Endothelial cell of umbilical vein (primary cell): ENCODE data around the gene PPARD. TPM values are rescaled to one million over a fixed set of nuclear protein-coding genes. Genes with fewer than 3 reads are reported as not detected.

Experiments
- BruUV-seq: library from RNA; stranded (reverse); fragments of 400-500 nt; replicated peaks from 2 replicates; lab custom pipeline; 2021; lab: Mats Ljungman, UMichigan
- CTCF ChIA-PET: fragments of 300-600, 350-600 bp; sonication (Branson Sonifier 250); formaldehyde crosslinking; loops from one replicate; lab custom pipeline; 2021; ENCODE audit warnings: antibody characterized with exemption, inconsistent platforms; lab: Charles Lee
- POLR2A ChIA-PET: fragments of 300-600, 350-600 bp; sonication (Branson Sonifier 250); formaldehyde crosslinking; loops from one replicate; lab custom pipeline; 2021; ENCODE audit warnings: antibody characterized with exemption, inconsistent platforms; lab: Charles Lee
- DNase-seq: peaks from one replicate; pipeline ENCODE4 v3.0.0-alpha.2; 2011; ENCODE audit warnings: low read depth, low spot score
- FAIRE-seq: peaks from 2 replicates; lab custom pipeline; 2011; peaks lifted over from hg19 to GRCh38; lab: Jason Lieb, UNC
- H2AFZ ChIP-seq: 2 replicates; pipeline ENCODE4 v1.6.0; 2012; ENCODE audit warnings: low read depth, low read length, control low read depth, inconsistent platforms
- H3K27ac ChIP-seq: 2 replicates; pipeline ENCODE4 v1.5.1; 2011; ENCODE audit warnings: low read depth, mild to moderate bottlenecking, control low read depth, low read length, moderate library complexity; ENCODE audit not compliant: insufficient read depth
- H3K27me3 ChIP-seq, 2 experiments: 2 replicates each; pipeline versions ENCODE4 v1.6.0 to v1.6.1; 2011; ENCODE audit warnings: low read length in 2 of 2, mixed read lengths in 1 of 2; ENCODE audit not compliant: control insufficient read depth in 2 of 2, insufficient read depth in 2 of 2
- H3K36me3 ChIP-seq, 2 experiments: 2 replicates in 1 of 2; 3 replicates in 1 of 2; pipeline ENCODE4 v1.5.1; 2011; ENCODE audit warnings: low read length in 2 of 2, mild to moderate bottlenecking in 1 of 2, moderate library complexity in 1 of 2; ENCODE audit not compliant: control insufficient read depth in 2 of 2, insufficient read depth in 2 of 2; ENCODE audit errors: extremely low read depth in 1 of 2
- H3K4me1 ChIP-seq: 3 replicates; pipeline ENCODE4 v1.5.1; 2011; ENCODE audit warnings: mild to moderate bottlenecking, low read length; ENCODE audit not compliant: control insufficient read depth, insufficient read depth; ENCODE audit errors: extremely low read depth
- H3K4me2 ChIP-seq: 2 replicates; pipeline ENCODE4 v1.6.1; 2011; ENCODE audit warnings: low read length, control low read depth, mixed read lengths; ENCODE audit not compliant: insufficient read depth
- H3K4me3 ChIP-seq, 3 experiments: fragments of 200-600 bp in 1 of 3; sonication (generic), shearing (Covaris generic) in 1 of 3; replicated peaks in 1 of 3; 2 replicates each; pipeline ENCODE4 v1.5.1; 2011 to 2016; ENCODE audit warnings: control low read depth in 3 of 3, low read length in 3 of 3, mild to moderate bottlenecking in 2 of 3, inconsistent platforms in 1 of 3, low read depth in 1 of 3, moderate library complexity in 1 of 3; ENCODE audit not compliant: insufficient read depth in 1 of 3
- H3K79me2 ChIP-seq: 2 replicates; pipeline ENCODE4 v1.6.0; 2012; ENCODE audit warnings: low read length, inconsistent platforms; ENCODE audit not compliant: control insufficient read depth, insufficient read depth
- H3K9ac ChIP-seq: replicated peaks from 2 replicates; pipeline ENCODE3; 2011; ENCODE audit warnings: low read length, control low read depth; ENCODE audit not compliant: insufficient read depth; ENCODE audit errors: extremely low read depth
- H3K9me1 ChIP-seq: replicated peaks from 3 replicates; pipeline ENCODE4 v1.6.0; 2011; ENCODE audit warnings: mild to moderate bottlenecking, low read length; ENCODE audit not compliant: control insufficient read depth, insufficient read depth; ENCODE audit errors: extremely low read depth
- H3K9me3 ChIP-seq: replicated peaks from 2 replicates; pipeline ENCODE4 v1.5.1; 2012; ENCODE audit warnings: low read length, inconsistent platforms; ENCODE audit not compliant: control insufficient read depth, insufficient read depth
- H4K20me1 ChIP-seq: replicated peaks from 2 replicates; pipeline ENCODE3; 2011; ENCODE audit warnings: mild to moderate bottlenecking, low read length; ENCODE audit not compliant: control insufficient read depth, insufficient read depth; ENCODE audit errors: extremely low read depth
- CTCF ChIP-seq, 2 donors: IDR thresholded peaks; 1 replicate in 1 of 2; 2 replicates in 1 of 2; pipeline ENCODE4 v1.5.1; 2011; ENCODE audit warnings: low read length in 2 of 2, mild to moderate bottlenecking in 2 of 2, moderate library complexity in 2 of 2, control low read depth in 1 of 2, inconsistent platforms in 1 of 2, low read depth in 1 of 2; ENCODE audit not compliant: insufficient read depth in 1 of 2; ENCODE audit errors: extremely low read depth in 1 of 2
- EZH2 ChIP-seq: IDR thresholded peaks from 2 replicates; pipeline ENCODE4 v1.6.1; 2012; ENCODE audit warnings: borderline replicate concordance, low read depth, mild to moderate bottlenecking, moderate library complexity, low read length, inconsistent platforms; ENCODE audit not compliant: severe bottlenecking
- FOS ChIP-seq: IDR thresholded peaks from 2 replicates; pipeline ENCODE4 v1.6.1; 2011; ENCODE audit warnings: mild to moderate bottlenecking, low read length, moderate library complexity, borderline replicate concordance; ENCODE audit not compliant: insufficient read depth
- GATA2 ChIP-seq: IDR thresholded peaks from 2 replicates; pipeline ENCODE4 v1.7.0; 2011; ENCODE audit warnings: low read depth, mild to moderate bottlenecking, moderate library complexity, mixed read lengths, low read length; ENCODE audit not compliant: insufficient read length, insufficient read depth
- JUN ChIP-seq: IDR thresholded peaks from 2 replicates; pipeline ENCODE4 v1.6.1; 2011; ENCODE audit warnings: borderline replicate concordance, low read depth; ENCODE audit not compliant: insufficient read length, insufficient read depth
- MAX ChIP-seq: IDR thresholded peaks from 2 replicates; pipeline ENCODE4 v1.6.1; 2011; ENCODE audit not compliant: insufficient read depth, insufficient read length
- MYC ChIP-seq: IDR thresholded peaks from one replicate; pipeline ENCODE4 v1.6.1; 2011; ENCODE audit warnings: mild to moderate bottlenecking, low read depth, low read length
- POLR2A ChIP-seq: IDR thresholded peaks from 2 replicates; pipeline ENCODE4 v1.6.1; 2012; ENCODE audit warnings: low read depth, mild to moderate bottlenecking, control low read depth, low read length
- POLR2AphosphoS5 ChIP-seq: IDR thresholded peaks from 2 replicates; pipeline ENCODE4 v1.6.1; 2012; ENCODE audit warnings: low read depth, mild to moderate bottlenecking, control low read depth, low read length, moderate library complexity; ENCODE audit not compliant: insufficient read depth
- dilution Hi-C: fragments of 300-500 bp; cut with MboI; formaldehyde crosslinking; loops from one replicate; pipeline ENCODE4 v1.15.0; 2019; ENCODE audit warnings: low sequenced_read_pairs; ENCODE audit not compliant: extremely low pct_ligation_motif_present
- intact Hi-C: fragments of 100-400 bp; cut with micrococcal nuclease; formaldehyde crosslinking; loops from one replicate; pipeline ENCODE4 v1.10.0; 2022
- polyA plus RNA-seq, 4 experiments: library from polyadenylated mRNA; depleted of rRNA in 3 of 4; stranded (reverse) in 3 of 4; unstranded in 1 of 4; fragments of >200 nt; gene quantifications; 2 replicates each; pipeline versions ENCODE4 v1.2.1 to v1.2.3, GENCODE V29; 2011 to 2012; ENCODE audit warnings: missing spikeins in 1 of 4
- total RNA-seq: library from RNA; stranded (reverse); gene quantifications from 2 replicates; pipeline ENCODE4 v1.2.3, GENCODE V29; 2021

Gene PPARD
- total and polyA plus RNA-seq, 2 donors (not counting 3 experiments of a cell fraction or from before 2014, with no cell fraction given), result 23.4 to 29.2 TPM

GRCh38 chr6:35372633-35373032, 30.3 kb downstream of the PPARD start:
- dilution Hi-C loops (no loop called here), intact Hi-C loops (no loop called here)
- Histone ChIP-seq H3K9me1 (no peaks in the 10 kb centered on the region), H3K4me1 (peaks cover 34% of the 10 kb centered on the region), H3K27ac (no peak overlapping the region), H3K9ac (no peak overlapping the region), H3K4me2 (no peak overlapping the region), H4K20me1 (no peaks in the 10 kb centered on the region), H3K27me3 (no peaks in the 10 kb centered on the region), H3K36me3 (no peaks in the 10 kb centered on the region), H3K79me2 (peaks cover 12% of the 10 kb centered on the region), H3K4me3 (no peak overlapping the region), H3K9me3 (no peaks in the 10 kb centered on the region), H2AFZ (no peak overlapping the region)
- DNase-seq (no peak), FAIRE-seq (no peak)
- ChIA-PET POLR2A (no interaction called here), CTCF (interaction anchor here (1.1 to 2.1 kb wide), 2 partner anchors 16 to 77 kb away, joined by 3 to 7 read pairs; no protein-coding TSS in a partner anchor)
- BruUV-seq, result no TSS peak
- no peak for TF ChIP-seq FOS

- Histone ChIP-seq H3K9ac (no peak overlapping the region), H3K9me3 (no peaks in the 10 kb centered on the region), H3K36me3 (no peaks in the 10 kb centered on the region), H2AFZ (no peak overlapping the region), H3K4me1 (peaks cover 3% of the 10 kb centered on the region), H3K27me3 (no peaks in the 10 kb centered on the region), H3K4me2 (no peak overlapping the region), H3K9me1 (no peaks in the 10 kb centered on the region), H3K79me2 (peaks cover 9% of the 10 kb centered on the region), H3K27ac (no peak overlapping the region), H4K20me1 (no peaks in the 10 kb centered on the region), H3K4me3 (no peak overlapping the region)
- BruUV-seq, result no TSS peak
- ChIA-PET POLR2A (no interaction called here), CTCF (interaction anchor here (1.0 to 1.9 kb wide), 3 partner anchors 35 to 73 kb away, joined by 3 to 6 read pairs (median 3); no protein-coding TSS in a partner anchor)
- intact Hi-C loops, result no loop called here
- dilution Hi-C loops, result no loop called here
- no peak for TF ChIP-seq JUN
- no peak for TF ChIP-seq MAX
- TF ChIP-seq POLR2AphosphoS5, result no peak
- TF ChIP-seq CTCF (IDR thresholded peaks at IDR 0.05; ENCODE audit: extremely low read depth in 1 of 2, insufficient read depth in 1 of 2, low read depth in 1 of 2, low read length in 2 of 2), result no peak
- no peak for TF ChIP-seq GATA2
- no peak for TF ChIP-seq POLR2A
- no peak for TF ChIP-seq EZH2
- TF ChIP-seq MYC, result no peak
- DNase-seq, result no peak
- no peak for FAIRE-seq
These were observed 33.9 kb downstream of the PPARD start for GRCh38 chr6:35376281-35376680.
